ENCODE measurements around the gene SPOPL. TPM values are rescaled to one million over a fixed set of nuclear protein-coding genes. Genes with fewer than 3 reads are reported as not detected.
"Not testable (repeated sequence)": the region's sequence is repeated elsewhere in the genome, so short reads cannot be mapped to it uniquely, and the experiment has no call there.

SPOPL gene
- total RNA-seq (10 to 100 TPM; 15.6 to 33.5 TPM), polyA plus RNA-seq (ENCODE audit: insufficient read length in 2 of 2) (10 to 100 TPM in 1 of 2 donors, 1 to 10 TPM in 1; 9.7 to 14.7 TPM)
- long read RNA-seq, donor 1, full-length matches to known transcripts, result 2 of 2 reads
- long read RNA-seq, donor 1, partial matches to known transcripts, result 0 of 2 reads
- long read RNA-seq, donor 1, other reads (novel, unspliced or antisense), result 0 of 2 reads
- long read RNA-seq, donor 2, full-length matches to known transcripts, result 1 of 1 reads
- long read RNA-seq, donor 2, partial matches to known transcripts, result 0 of 1 reads
- long read RNA-seq, donor 2, other reads (novel, unspliced or antisense), result 0 of 1 reads
- long read RNA-seq, donor 3, full-length matches to known transcripts, result 1 of 1 reads
- long read RNA-seq, donor 3, partial matches to known transcripts, result 0 of 1 reads
- long read RNA-seq, donor 3, other reads (novel, unspliced or antisense), result 0 of 1 reads
- long read RNA-seq, donor 4, result 0 reads

DNA sequence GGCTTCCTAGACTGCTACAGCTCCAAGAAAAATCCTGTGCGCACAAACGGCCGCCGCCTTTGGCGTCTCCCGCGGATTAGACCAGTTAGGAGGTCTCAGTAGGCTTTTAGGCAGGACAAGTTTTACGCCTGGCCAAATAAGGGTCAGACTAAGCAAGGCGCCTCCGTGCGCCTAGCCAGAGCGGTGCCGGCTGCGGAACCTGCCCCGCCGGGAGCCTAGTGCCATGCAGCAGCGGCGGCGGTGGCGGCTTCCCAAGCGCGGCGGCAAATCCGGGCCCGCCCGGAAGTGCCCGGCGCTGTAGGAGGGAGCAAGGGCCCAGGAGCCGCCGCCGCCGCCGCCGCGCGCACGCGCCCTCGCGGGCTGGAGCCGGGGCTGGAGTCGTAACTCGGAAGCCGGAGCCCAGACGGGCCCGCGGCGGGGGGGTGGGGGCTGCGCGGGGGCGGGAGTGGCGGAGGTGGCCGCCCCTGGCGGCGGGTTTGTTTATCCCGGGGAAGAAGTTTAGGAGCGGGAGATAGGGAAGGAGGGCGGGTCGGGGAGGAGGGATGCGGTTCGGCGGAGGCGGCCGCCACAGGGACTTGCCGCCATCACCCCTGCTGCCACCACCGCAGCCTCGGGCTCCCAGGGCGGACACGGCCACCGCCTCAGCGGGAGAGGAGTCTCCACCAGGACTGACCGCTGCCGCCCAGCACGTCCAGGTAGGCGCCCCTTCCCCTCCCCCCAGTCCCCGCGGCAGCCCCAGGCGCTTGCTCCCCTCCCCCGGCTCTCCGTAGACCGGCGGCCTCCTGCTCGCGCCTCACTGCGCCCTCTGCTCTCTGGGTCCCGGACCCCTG, at the start of gene SPOPL:
Gene SPOPL (plus strand): TSS at position 346 of the 830 bp plus-strand sequence. CDS start 48,447 bp downstream, outside the sequence.
- no peaks in the 10 kb centered on the region for H3K27me3 ChIP-seq (ENCODE audit: control insufficient read depth, insufficient read depth, low read length)
- no peaks in the 10 kb centered on the region for H3K36me3 ChIP-seq (ENCODE audit: control insufficient read depth, insufficient read depth, low read length)
- WGBS (ENCODE audit: insufficient coverage), result under 1% methylated on average over 68 of the region's 86 CpGs

DNA sequence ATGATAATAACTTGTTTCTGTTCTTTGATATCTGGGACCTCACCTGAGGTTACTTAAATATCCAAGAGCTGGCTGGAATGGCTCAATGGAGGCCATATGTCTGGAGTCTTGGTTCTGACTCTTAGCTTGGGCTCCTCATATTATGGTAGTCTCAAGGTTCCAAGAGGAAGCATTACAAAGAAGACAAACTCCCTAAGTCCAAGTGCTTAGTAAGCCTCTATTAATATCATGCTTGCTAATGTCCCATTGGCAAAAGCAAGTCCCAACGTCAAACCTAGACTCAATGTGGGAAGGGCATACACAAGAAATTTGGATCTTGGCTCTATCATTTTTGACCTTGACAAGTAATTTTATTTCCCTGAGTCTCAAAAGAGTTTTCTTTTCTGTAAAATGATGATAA, 49.2 kb upstream of the SPOPL start:
- no peak overlapping the region for H3K4me3 ChIP-seq (ENCODE audit: low read depth, low read length)
- no peaks in the 10 kb centered on the region for H3K36me3 ChIP-seq (ENCODE audit: control insufficient read depth, insufficient read depth, low read length)
- H3K27me3 ChIP-seq (ENCODE audit: control insufficient read depth, insufficient read depth, low read length), result no peaks in the 10 kb centered on the region
- no peaks in the 10 kb centered on the region for H3K4me1 ChIP-seq (ENCODE audit: control insufficient read depth, insufficient read depth, low read length)
- WGBS (ENCODE audit: insufficient coverage), result no CpG with 5 or more reads among the region's 1 CpG
- no peaks in the 10 kb centered on the region for H3K9me3 ChIP-seq (ENCODE audit: control insufficient read depth, insufficient read depth, low read length)
- no peak for DNase-seq (ENCODE audit: low read depth in 4 of 6, low spot score in 6 of 6)
- H3K27ac ChIP-seq (ENCODE audit: low read depth, low read length), result no peak overlapping the region

More for the DNA sequence above, at the start of gene SPOPL:
- Histone ChIP-seq H3K4me1 (ENCODE audit: control insufficient read depth, insufficient read depth, low read length) (peaks cover 10% of the 10 kb centered on the region), H3K9me3 (ENCODE audit: control insufficient read depth, insufficient read depth, low read length) (no peaks in the 10 kb centered on the region), H3K4me3 (ENCODE audit: low read depth, low read length) (peak within 1 kb of the TSS; percentile 84), H3K27ac (ENCODE audit: low read depth, low read length) (peak within 1 kb of the TSS; percentile 83)
- DNase-seq (ENCODE audit: low read depth in 4 of 6, low spot score in 6 of 6), result peak; percentile 57 to 96 (median 81)

DNA sequence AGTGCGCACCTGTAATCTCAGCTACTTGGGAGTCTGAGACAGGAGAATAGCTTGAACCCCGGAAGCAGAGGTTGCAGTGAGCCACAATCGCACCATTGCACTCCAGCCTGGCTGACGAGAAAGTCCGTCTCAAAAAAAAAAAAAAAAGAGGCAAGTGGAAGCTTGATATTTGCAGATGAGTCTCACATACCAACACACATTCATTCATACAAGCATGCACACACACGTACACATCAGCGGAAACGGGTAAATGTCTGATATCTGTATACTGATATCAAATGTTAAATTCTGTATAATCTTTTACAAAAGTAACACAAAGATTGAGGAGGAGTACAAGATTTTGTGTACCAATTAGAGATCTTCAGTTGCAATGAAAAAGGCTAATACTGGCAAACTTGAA, 47.8 kb upstream of the SPOPL start:
- Histone ChIP-seq H3K27ac (ENCODE audit: low read depth, low read length) (no peak overlapping the region), H3K36me3 (ENCODE audit: control insufficient read depth, insufficient read depth, low read length) (no peaks in the 10 kb centered on the region), H3K4me3 (ENCODE audit: low read depth, low read length) (no peak overlapping the region), H3K9me3 (ENCODE audit: control insufficient read depth, insufficient read depth, low read length) (no peaks in the 10 kb centered on the region), H3K4me1 (ENCODE audit: control insufficient read depth, insufficient read depth, low read length) (no peaks in the 10 kb centered on the region), H3K27me3 (ENCODE audit: control insufficient read depth, insufficient read depth, low read length) (no peaks in the 10 kb centered on the region)
- DNase-seq (ENCODE audit: low read depth in 4 of 6, low spot score in 6 of 6), result no peak
- WGBS (ENCODE audit: insufficient coverage), result 100% methylated on average over 1 of the region's 8 CpGs

DNA sequence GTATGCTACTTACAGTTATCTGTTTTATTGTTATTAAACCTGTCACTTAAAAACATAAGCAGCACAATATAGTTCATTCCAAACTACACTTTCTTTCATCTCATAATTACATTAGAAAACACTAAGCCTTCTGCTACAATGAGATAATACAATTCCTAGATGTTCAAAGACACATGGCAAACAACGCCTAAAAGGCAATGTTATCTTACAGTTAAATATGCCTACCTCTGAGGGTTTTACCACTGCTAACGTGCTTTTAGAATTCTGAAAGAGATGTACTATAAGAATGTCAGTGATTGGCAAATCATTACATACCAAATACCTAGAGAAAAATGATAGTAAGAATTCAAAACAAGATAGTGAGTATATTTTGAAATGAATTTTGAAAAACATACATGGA, 46.8 kb upstream of the SPOPL start:
- no peak overlapping the region for H3K4me3 ChIP-seq (ENCODE audit: low read depth, low read length)
- DNase-seq (ENCODE audit: low read depth in 4 of 6, low spot score in 6 of 6), result no peak
- no peaks in the 10 kb centered on the region for H3K4me1 ChIP-seq (ENCODE audit: control insufficient read depth, insufficient read depth, low read length)
- H3K27me3 ChIP-seq (ENCODE audit: control insufficient read depth, insufficient read depth, low read length), result no peaks in the 10 kb centered on the region
- no peaks in the 10 kb centered on the region for H3K36me3 ChIP-seq (ENCODE audit: control insufficient read depth, insufficient read depth, low read length)
- WGBS (ENCODE audit: insufficient coverage), result no CpG with 5 or more reads among the region's 2 CpGs
- H3K9me3 ChIP-seq (ENCODE audit: control insufficient read depth, insufficient read depth, low read length), result no peaks in the 10 kb centered on the region
- no peak overlapping the region for H3K27ac ChIP-seq (ENCODE audit: low read depth, low read length)

DNA sequence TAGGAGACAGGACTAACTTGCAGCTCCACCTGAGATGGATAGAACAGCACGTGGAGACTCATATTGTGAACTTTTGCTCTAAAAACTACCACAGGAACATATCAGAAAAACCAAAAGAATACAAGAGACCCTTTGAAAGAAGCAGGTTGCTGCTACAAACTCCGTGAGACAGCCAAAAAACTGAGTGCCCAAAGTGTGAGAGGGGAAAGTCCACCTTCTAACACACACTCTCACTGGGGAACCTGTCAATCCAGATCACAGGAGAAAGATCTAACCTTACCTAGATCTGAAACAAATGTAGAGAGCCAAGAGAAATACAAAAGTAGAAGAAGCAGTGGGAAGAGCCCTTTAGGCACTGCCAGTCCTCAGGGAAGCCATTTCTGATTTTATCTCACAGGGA, 46.3 kb upstream of the SPOPL start:
- H3K27ac ChIP-seq (ENCODE audit: low read depth, low read length), result no peak overlapping the region
- H3K4me3 ChIP-seq (ENCODE audit: low read depth, low read length), result no peak overlapping the region
- 80% methylated on average over 1 of the region's 2 CpGs for whole genome bisulfite sequencing (ENCODE audit: insufficient coverage)
- no peaks in the 10 kb centered on the region for H3K9me3 ChIP-seq (ENCODE audit: control insufficient read depth, insufficient read depth, low read length)
- no peaks in the 10 kb centered on the region for H3K27me3 ChIP-seq (ENCODE audit: control insufficient read depth, insufficient read depth, low read length)
- no peaks in the 10 kb centered on the region for H3K36me3 ChIP-seq (ENCODE audit: control insufficient read depth, insufficient read depth, low read length)
- H3K4me1 ChIP-seq (ENCODE audit: control insufficient read depth, insufficient read depth, low read length), result no peaks in the 10 kb centered on the region
- no peak for DNase-seq (ENCODE audit: low read depth in 4 of 6, low spot score in 6 of 6)

DNA sequence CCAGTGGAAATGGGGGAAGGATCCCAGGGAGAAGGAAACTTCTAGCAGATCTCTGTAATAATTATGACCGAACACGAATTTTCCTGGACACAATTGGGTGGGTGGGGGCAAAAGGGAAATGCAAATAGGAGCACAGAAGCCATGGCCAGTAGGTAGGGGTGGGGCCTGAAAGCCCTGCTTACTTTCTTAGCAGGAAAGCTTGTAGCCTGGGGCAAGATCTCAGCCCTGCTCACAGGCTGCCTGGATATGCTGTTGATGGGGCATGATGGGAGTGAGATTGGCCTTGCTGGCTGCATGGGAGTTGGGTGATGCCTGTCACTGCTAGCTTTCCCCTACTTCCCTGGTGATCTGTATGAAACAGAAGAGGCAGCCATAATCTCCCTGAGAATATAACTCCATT, 45.9 kb upstream of the SPOPL start:
- DNase-seq (ENCODE audit: low read depth in 4 of 6, low spot score in 6 of 6), result no peak
- Histone ChIP-seq H3K36me3 (ENCODE audit: control insufficient read depth, insufficient read depth, low read length) (no peaks in the 10 kb centered on the region), H3K9me3 (ENCODE audit: control insufficient read depth, insufficient read depth, low read length) (no peaks in the 10 kb centered on the region), H3K27me3 (ENCODE audit: control insufficient read depth, insufficient read depth, low read length) (no peaks in the 10 kb centered on the region), H3K4me1 (ENCODE audit: control insufficient read depth, insufficient read depth, low read length) (no peaks in the 10 kb centered on the region), H3K27ac (ENCODE audit: low read depth, low read length) (no peak overlapping the region), H3K4me3 (ENCODE audit: low read depth, low read length) (no peak overlapping the region)
- 96% methylated on average over 2 of the region's 2 CpGs for WGBS (ENCODE audit: insufficient coverage)

DNA sequence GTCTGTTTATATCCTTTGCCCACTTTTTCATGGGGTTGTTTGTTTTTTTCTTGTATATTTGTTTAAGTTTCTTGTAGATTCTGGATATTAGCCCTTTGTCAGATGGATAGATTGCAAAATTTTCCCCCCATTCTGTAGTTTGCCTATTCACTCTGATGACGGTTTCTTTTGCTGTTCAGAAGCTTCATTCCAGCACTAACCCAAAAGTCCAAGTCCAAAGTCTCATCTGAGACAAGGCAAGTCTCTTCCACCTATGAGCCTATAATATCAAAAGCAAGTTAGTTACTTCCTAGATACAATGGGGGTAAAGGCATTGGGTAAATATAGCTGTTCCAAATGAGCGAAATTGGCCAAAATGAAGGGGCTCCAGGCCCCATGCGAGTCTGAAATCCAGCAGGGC, 38.9 kb upstream of the SPOPL start:
- H3K9me3 ChIP-seq (ENCODE audit: control insufficient read depth, insufficient read depth, low read length); H3K27ac ChIP-seq (ENCODE audit: low read depth, low read length); H3K4me3 ChIP-seq (ENCODE audit: low read depth, low read length); H3K4me1 ChIP-seq (ENCODE audit: control insufficient read depth, insufficient read depth, low read length); H3K36me3 ChIP-seq (ENCODE audit: control insufficient read depth, insufficient read depth, low read length); H3K27me3 ChIP-seq (ENCODE audit: control insufficient read depth, insufficient read depth, low read length); DNase-seq (ENCODE audit: low read depth in 4 of 6, low spot score in 6 of 6): not testable (repeated sequence)
- WGBS (ENCODE audit: insufficient coverage), result no CpG with 5 or more reads among the region's 3 CpGs

DNA sequence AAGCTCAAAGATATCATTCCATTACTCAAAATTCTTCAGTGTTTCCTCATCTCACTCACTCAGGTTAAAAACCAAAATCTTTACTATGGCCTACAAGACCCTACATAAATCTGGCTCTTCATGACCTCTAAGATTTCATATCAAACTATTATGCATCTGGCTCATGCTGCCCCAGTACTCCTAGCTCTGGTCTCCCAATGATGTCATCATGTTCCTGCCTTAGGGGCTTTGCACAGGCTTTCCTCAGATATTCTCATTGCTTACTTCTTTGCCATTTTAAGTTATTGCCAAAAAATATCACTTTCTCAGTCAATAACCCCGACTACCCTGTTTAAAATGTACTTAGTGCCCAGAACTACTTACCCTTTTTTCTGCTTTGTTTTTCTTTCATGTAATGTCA, 33.0 kb upstream of the SPOPL start:
- WGBS (ENCODE audit: insufficient coverage), result no CpG with 5 or more reads among the region's 1 CpG
- H3K36me3 ChIP-seq (ENCODE audit: control insufficient read depth, insufficient read depth, low read length), result no peaks in the 10 kb centered on the region
- H3K27me3 ChIP-seq (ENCODE audit: control insufficient read depth, insufficient read depth, low read length), result no peaks in the 10 kb centered on the region
- H3K4me1 ChIP-seq (ENCODE audit: control insufficient read depth, insufficient read depth, low read length), result no peaks in the 10 kb centered on the region
- no peaks in the 10 kb centered on the region for H3K9me3 ChIP-seq (ENCODE audit: control insufficient read depth, insufficient read depth, low read length)
- H3K27ac ChIP-seq (ENCODE audit: low read depth, low read length), result no peak overlapping the region
- DNase-seq (ENCODE audit: low read depth in 4 of 6, low spot score in 6 of 6), result no peak
- H3K4me3 ChIP-seq (ENCODE audit: low read depth, low read length), result no peak overlapping the region

DNA sequence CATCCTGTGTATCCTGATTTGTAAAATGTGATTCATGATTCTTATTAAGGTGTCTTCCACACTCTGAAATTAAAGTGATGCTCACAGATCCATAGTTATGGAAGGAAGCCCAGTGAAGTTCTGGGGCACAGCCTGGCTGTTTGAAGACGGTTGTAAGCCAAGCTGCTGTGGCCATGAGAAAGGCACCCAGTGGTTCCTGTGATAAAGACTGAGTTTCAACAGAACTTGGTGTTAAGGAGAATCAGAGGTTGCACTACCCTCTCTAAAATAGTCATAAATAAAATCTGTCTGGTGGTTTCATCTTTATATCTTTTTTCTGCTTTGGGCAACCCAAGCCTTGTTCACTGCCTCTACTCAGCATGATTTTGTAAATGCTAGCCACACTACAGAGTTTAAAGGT, 32.2 kb upstream of the SPOPL start:
- DNase-seq (ENCODE audit: low read depth in 4 of 6, low spot score in 6 of 6), result no peak
- Histone ChIP-seq H3K9me3 (ENCODE audit: control insufficient read depth, insufficient read depth, low read length) (no peaks in the 10 kb centered on the region), H3K27ac (ENCODE audit: low read depth, low read length) (no peak overlapping the region), H3K36me3 (ENCODE audit: control insufficient read depth, insufficient read depth, low read length) (no peaks in the 10 kb centered on the region), H3K4me1 (ENCODE audit: control insufficient read depth, insufficient read depth, low read length) (no peaks in the 10 kb centered on the region), H3K27me3 (ENCODE audit: control insufficient read depth, insufficient read depth, low read length) (no peaks in the 10 kb centered on the region), H3K4me3 (ENCODE audit: low read depth, low read length) (no peak overlapping the region)
- WGBS (ENCODE audit: insufficient coverage), result no CpG with 5 or more reads among the region's 1 CpG
